K562 (cell line): ENCODE results near the gene RNF40.

Source experiments
- ARHGAP35 ChIP-seq: fragments of 450-650 bp; IDR thresholded peaks from 2 replicates; pipeline ENCODE4 v1.6.1; 2018; ENCODE audit not compliant: partially characterized antibody
- POLR2A ChIP-seq: fragments of 450-650 bp; conservative IDR thresholded peaks from 2 replicates; pipeline ENCODE4 v1.6.1; 2016
- ZNF146 ChIP-seq: IDR thresholded peaks from one replicate; pipeline ENCODE4 v1.6.1; 2018; ENCODE audit warnings: missing compliant biosample characterization; ENCODE audit not compliant: unreplicated experiment
- TF ChIP-seq, protein P1 (sequence below): fragments of 450-650 bp; IDR thresholded peaks from 2 replicates; pipeline ENCODE4 v1.6.1; 2018; ENCODE audit not compliant: partially characterized antibody

DNA sequence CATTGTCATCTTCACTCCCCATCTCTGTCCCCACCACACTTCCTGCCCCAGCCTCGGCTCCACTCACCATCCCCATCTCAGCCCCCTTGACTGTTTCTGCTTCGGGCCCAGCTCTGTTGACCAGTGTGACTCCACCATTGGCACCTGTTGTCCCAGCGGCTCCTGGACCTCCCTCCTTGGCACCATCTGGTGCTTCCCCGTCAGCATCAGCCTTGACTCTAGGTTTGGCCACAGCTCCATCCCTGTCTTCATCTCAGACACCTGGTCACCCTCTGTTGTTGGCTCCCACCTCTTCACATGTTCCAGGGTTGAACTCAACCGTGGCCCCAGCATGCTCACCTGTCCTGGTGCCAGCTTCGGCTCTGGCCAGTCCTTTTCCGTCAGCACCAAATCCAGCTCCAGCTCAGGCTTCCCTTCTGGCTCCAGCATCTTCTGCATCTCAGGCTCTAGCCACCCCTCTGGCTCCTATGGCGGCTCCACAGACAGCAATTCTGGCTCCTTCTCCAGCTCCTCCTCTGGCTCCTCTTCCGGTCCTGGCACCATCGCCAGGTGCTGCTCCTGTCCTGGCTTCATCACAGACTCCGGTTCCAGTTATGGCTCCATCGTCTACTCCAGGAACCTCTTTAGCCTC lies 38.3 kb upstream of the RNF40 start:
- TF ChIP-seq ZNF146, result no peak
- TF ChIP-seq, protein P1, sequence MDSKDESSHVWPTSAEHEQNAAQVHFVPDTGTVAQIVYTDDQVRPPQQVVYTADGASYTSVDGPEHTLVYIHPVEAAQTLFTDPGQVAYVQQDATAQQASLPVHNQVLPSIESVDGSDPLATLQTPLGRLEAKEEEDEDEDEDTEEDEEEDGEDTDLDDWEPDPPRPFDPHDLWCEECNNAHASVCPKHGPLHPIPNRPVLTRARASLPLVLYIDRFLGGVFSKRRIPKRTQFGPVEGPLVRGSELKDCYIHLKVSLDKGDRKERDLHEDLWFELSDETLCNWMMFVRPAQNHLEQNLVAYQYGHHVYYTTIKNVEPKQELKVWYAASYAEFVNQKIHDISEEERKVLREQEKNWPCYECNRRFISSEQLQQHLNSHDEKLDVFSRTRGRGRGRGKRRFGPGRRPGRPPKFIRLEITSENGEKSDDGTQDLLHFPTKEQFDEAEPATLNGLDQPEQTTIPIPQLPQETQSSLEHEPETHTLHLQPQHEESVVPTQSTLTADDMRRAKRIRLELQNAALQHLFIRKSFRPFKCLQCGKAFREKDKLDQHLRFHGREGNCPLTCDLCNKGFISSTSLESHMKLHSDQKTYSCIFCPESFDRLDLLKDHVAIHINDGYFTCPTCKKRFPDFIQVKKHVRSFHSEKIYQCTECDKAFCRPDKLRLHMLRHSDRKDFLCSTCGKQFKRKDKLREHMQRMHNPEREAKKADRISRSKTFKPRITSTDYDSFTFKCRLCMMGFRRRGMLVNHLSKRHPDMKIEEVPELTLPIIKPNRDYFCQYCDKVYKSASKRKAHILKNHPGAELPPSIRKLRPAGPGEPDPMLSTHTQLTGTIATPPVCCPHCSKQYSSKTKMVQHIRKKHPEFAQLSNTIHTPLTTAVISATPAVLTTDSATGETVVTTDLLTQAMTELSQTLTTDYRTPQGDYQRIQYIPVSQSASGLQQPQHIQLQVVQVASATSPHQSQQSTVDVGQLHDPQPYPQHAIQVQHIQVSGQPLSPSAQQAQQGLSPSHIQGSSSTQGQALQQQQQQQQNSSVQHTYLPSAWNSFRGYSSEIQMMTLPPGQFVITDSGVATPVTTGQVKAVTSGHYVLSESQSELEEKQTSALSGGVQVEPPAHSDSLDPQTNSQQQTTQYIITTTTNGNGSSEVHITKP, result no peak
- no peak for TF ChIP-seq POLR2A
- no peak for TF ChIP-seq ARHGAP35
